Measurements from ENCODE around the gene PDCD4. TPM values are rescaled to one million over a fixed set of nuclear protein-coding genes. Genes with fewer than 3 reads are reported as not detected.
A peak's percentile ranks its signal among the peaks of the same experiment; 100 is the strongest.

PDCD4 gene
- polyA plus RNA-seq, 1 donor from 2014 or later, result 319 TPM

- no peaks in the 10 kb centered on the region for H3K9me3 Mint-ChIP-seq
- H3K4me3 Mint-ChIP-seq, result no peak overlapping the region
- H3K27ac Mint-ChIP-seq, result no peak overlapping the region
- no peaks in the 10 kb centered on the region for H3K36me3 Mint-ChIP-seq
- no peaks in the 10 kb centered on the region for H3K27me3 Mint-ChIP-seq
- peaks cover 8 to 28% (median 22%) of the 10 kb centered on the region in 3 donors for H3K4me1 Mint-ChIP-seq
Observed at GRCh38 chr10:110836706-110837105, 35.0 kb upstream of the PDCD4 start.

- Mint-ChIP-seq H3K36me3 (no peaks in the 10 kb centered on the region), H3K9me3 (no peaks in the 10 kb centered on the region), H3K4me3 (no peak overlapping the region), H3K27ac (peak overlapping the region in 1 of 3 donors; percentile 59), H3K27me3 (no peaks in the 10 kb centered on the region), H3K4me1 (peaks cover 16 to 37% (median 31%) of the 10 kb centered on the region in 3 donors)
Observed at GRCh38 chr10:110837418-110838171, 34.1 kb upstream of the PDCD4 start.

GRCh38 chr10:110840225-110840922 is 31.4 kb upstream of the PDCD4 start:
- Mint-ChIP-seq H3K27me3 (no peaks in the 10 kb centered on the region), H3K4me3 (no peak overlapping the region), H3K36me3 (peaks cover 2% of the 10 kb centered on the region), H3K9me3 (peaks cover 0 to 2% (median 0%) of the 10 kb centered on the region in 3 donors), H3K27ac (peak overlapping the region in 2 of 3 donors; percentile 86 to 95), H3K4me1 (peaks cover 40 to 53% (median 47%) of the 10 kb centered on the region in 3 donors)

- Mint-ChIP-seq H3K9me3 (peaks cover 0 to 2% (median 0%) of the 10 kb centered on the region in 3 donors), H3K27ac (peak overlapping the region; percentile 86 to 99 (median 95)), H3K4me3 (peak overlapping the region in 3 of 4 donors; percentile 24 to 93 (median 49)), H3K4me1 (peaks cover 46 to 55% (median 53%) of the 10 kb centered on the region in 3 donors), H3K36me3 (peaks cover 2% of the 10 kb centered on the region), H3K27me3 (no peaks in the 10 kb centered on the region)
Observed at GRCh38 chr10:110840923-110841428, 30.8 kb upstream of the PDCD4 start.

GRCh38 chr10:110841767-110842267 is 29.9 kb upstream of the PDCD4 start:
- peak overlapping the region; percentile 49 to 93 (median 73) for H3K4me3 Mint-ChIP-seq
- peak overlapping the region; percentile 86 to 99 (median 95) for H3K27ac Mint-ChIP-seq
- H3K9me3 Mint-ChIP-seq, result peaks cover 0 to 2% (median 0%) of the 10 kb centered on the region in 3 donors
- H3K36me3 Mint-ChIP-seq, result peaks cover 2% of the 10 kb centered on the region
- no peaks in the 10 kb centered on the region for H3K27me3 Mint-ChIP-seq
- peaks cover 49 to 60% (median 53%) of the 10 kb centered on the region in 3 donors for H3K4me1 Mint-ChIP-seq

- H3K27me3 Mint-ChIP-seq, result no peaks in the 10 kb centered on the region
- peak overlapping the region; percentile 49 to 93 (median 73) for H3K4me3 Mint-ChIP-seq
- peaks cover 0 to 2% (median 0%) of the 10 kb centered on the region in 3 donors for H3K9me3 Mint-ChIP-seq
- peaks cover 2% of the 10 kb centered on the region for H3K36me3 Mint-ChIP-seq
- peak overlapping the region; percentile 86 to 99 (median 95) for H3K27ac Mint-ChIP-seq
- H3K4me1 Mint-ChIP-seq, result peaks cover 53 to 64% (median 54%) of the 10 kb centered on the region in 3 donors
Observed at GRCh38 chr10:110842326-110842904, 29.3 kb upstream of the PDCD4 start.

GRCh38 chr10:110843031-110843430 is 28.7 kb upstream of the PDCD4 start:
- Mint-ChIP-seq H3K27me3 (no peaks in the 10 kb centered on the region), H3K4me1 (peaks cover 50 to 66% (median 59%) of the 10 kb centered on the region in 3 donors), H3K9me3 (peaks cover 0 to 2% (median 0%) of the 10 kb centered on the region in 3 donors), H3K4me3 (peak overlapping the region; percentile 49 to 93 (median 73)), H3K36me3 (peaks cover 2% of the 10 kb centered on the region), H3K27ac (peak overlapping the region; percentile 86 to 99 (median 95))

GRCh38 chr10:110843796-110844616 is 27.7 kb upstream of the PDCD4 start:
- Mint-ChIP-seq H3K27ac (peak overlapping the region; percentile 86 to 99 (median 95)), H3K27me3 (no peaks in the 10 kb centered on the region), H3K36me3 (peaks cover 2% of the 10 kb centered on the region), H3K4me1 (peaks cover 55 to 72% (median 62%) of the 10 kb centered on the region in 3 donors), H3K9me3 (peaks cover 0 to 3% (median 2%) of the 10 kb centered on the region in 3 donors), H3K4me3 (peak overlapping the region in 2 of 4 donors; percentile 75 to 93)

- H3K4me1 Mint-ChIP-seq, result peaks cover 59 to 73% (median 62%) of the 10 kb centered on the region in 3 donors
- peaks cover 0 to 3% (median 2%) of the 10 kb centered on the region in 3 donors for H3K9me3 Mint-ChIP-seq
- peak overlapping the region in 2 of 3 donors; percentile 86 to 95 for H3K27ac Mint-ChIP-seq
- no peaks in the 10 kb centered on the region for H3K27me3 Mint-ChIP-seq
- H3K4me3 Mint-ChIP-seq, result peak overlapping the region in 2 of 4 donors; percentile 28 to 56
- H3K36me3 Mint-ChIP-seq, result peaks cover 4% of the 10 kb centered on the region
Observed at GRCh38 chr10:110844617-110844881, 27.2 kb upstream of the PDCD4 start.

- Mint-ChIP-seq H3K4me1 (peaks cover 59 to 75% (median 62%) of the 10 kb centered on the region in 3 donors), H3K27me3 (no peaks in the 10 kb centered on the region), H3K4me3 (peak overlapping the region in 2 of 4 donors; percentile 49 to 56), H3K9me3 (peaks cover 0 to 3% (median 2%) of the 10 kb centered on the region in 3 donors), H3K36me3 (peaks cover 4% of the 10 kb centered on the region), H3K27ac (peak overlapping the region; percentile 59 to 95 (median 86))
Observed at GRCh38 chr10:110845192-110845755, 26.5 kb upstream of the PDCD4 start.

- H3K27me3 Mint-ChIP-seq, result no peaks in the 10 kb centered on the region
- H3K27ac Mint-ChIP-seq, result peak overlapping the region in 2 of 3 donors; percentile 86 to 95
- peaks cover 59 to 74% (median 64%) of the 10 kb centered on the region in 3 donors for H3K4me1 Mint-ChIP-seq
- H3K36me3 Mint-ChIP-seq, result peaks cover 4% of the 10 kb centered on the region
- peak overlapping the region in 2 of 4 donors; percentile 44 to 82 for H3K4me3 Mint-ChIP-seq
- H3K9me3 Mint-ChIP-seq, result peaks cover 0 to 3% (median 2%) of the 10 kb centered on the region in 3 donors
Observed at GRCh38 chr10:110845756-110846620, 25.7 kb upstream of the PDCD4 start.

GRCh38 chr10:110847374-110847773 is 24.4 kb upstream of the PDCD4 start:
- H3K4me1 Mint-ChIP-seq, result peaks cover 49 to 70% (median 58%) of the 10 kb centered on the region in 3 donors
- peaks cover 0 to 3% (median 2%) of the 10 kb centered on the region in 3 donors for H3K9me3 Mint-ChIP-seq
- peak overlapping the region in 2 of 3 donors; percentile 82 to 86 for H3K27ac Mint-ChIP-seq
- H3K36me3 Mint-ChIP-seq, result peaks cover 7% of the 10 kb centered on the region
- peak overlapping the region in 1 of 4 donors; percentile 84 for H3K4me3 Mint-ChIP-seq
- H3K27me3 Mint-ChIP-seq, result no peaks in the 10 kb centered on the region

- H3K27me3 Mint-ChIP-seq, result no peaks in the 10 kb centered on the region
- peaks cover 0 to 3% (median 2%) of the 10 kb centered on the region in 3 donors for H3K9me3 Mint-ChIP-seq
- no peak overlapping the region for H3K27ac Mint-ChIP-seq
- H3K4me1 Mint-ChIP-seq, result peaks cover 48 to 68% (median 58%) of the 10 kb centered on the region in 3 donors
- H3K4me3 Mint-ChIP-seq, result no peak overlapping the region
- peaks cover 7% of the 10 kb centered on the region for H3K36me3 Mint-ChIP-seq
Observed at GRCh38 chr10:110848106-110848505, 23.6 kb upstream of the PDCD4 start.
